Raji (cell line): ENCODE results near the gene PNP.

ENCODE experiments used
- POLR2A ChIP-seq: IDR thresholded peaks from 2 replicates; pipeline ENCODE4 v1.6.1; 2011; ENCODE audit warnings: low read depth, low read length, control low read depth; ENCODE audit not compliant: insufficient read depth

PNP gene

DNA sequence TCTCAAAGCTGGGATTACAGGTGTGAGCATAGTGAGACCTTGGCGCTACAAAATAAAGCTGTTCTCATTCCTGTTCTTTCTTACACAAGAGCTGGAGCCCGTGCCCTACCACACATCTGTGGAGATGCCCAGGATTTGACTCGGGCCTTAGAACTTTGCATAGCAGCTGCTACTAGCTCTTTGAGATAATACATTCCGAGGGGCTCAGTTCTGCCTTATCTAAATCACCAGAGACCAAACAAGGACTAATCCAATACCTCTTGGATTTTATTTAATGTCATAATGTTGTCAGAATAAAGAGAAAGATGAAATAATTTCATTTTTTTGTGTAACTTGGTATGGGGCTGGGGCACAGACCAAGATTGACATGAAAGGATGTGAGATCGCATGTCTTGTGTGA lies 7.6 kb downstream of the PNP start:
- no peak for TF ChIP-seq POLR2A

DNA sequence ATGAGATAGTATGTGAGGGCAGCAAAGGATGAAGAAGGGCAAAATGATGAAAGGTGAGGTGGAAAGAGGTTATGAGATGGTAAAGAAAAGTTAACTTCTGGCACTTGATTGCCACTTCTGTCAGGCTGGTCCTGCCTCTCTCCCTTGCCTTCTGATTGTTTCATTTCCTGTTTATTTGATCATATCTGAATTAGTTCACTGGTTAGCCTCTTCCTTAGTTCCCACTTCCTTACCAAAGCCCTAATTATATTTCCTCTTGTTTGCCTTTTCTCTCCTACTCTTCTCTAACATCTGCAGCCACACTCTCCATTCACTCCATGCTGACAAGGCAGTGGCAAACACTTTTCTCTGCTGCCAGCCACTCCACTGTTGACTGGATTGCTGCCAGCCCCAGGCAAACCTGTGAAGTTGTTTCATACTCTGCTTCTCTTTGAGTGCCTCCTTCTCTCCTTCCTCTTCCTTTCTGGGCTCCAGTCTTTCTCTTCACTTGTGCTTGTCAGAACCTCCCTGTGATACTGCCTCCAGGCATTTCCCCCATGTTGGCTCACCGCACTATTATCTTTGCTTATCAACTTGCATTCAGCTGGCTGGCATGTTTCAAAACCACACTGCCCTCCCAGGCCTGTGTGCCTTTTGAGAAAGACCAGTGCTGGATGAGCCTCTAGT lies 8.1 kb downstream of the PNP start:
- TF ChIP-seq POLR2A, result no peak

DNA sequence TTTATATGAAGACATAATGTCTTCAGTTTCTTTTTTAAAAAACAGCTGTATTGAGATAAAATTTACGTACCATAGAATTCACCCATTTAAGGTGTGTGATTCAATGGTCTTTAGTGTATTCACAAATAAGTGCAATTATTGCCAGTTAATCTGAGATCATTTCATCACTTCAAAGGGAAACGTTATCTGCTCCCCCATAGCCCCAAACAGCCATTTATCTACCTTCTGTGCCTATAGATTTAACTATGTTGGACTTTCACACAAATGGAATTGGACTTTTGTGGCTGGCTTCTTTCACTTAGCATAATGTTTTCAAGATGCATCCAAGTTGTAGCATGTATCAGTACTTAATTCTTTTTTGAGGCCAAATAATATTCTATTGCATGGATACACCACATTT lies 9.7 kb downstream of the PNP start:
- no peak for TF ChIP-seq POLR2A

DNA sequence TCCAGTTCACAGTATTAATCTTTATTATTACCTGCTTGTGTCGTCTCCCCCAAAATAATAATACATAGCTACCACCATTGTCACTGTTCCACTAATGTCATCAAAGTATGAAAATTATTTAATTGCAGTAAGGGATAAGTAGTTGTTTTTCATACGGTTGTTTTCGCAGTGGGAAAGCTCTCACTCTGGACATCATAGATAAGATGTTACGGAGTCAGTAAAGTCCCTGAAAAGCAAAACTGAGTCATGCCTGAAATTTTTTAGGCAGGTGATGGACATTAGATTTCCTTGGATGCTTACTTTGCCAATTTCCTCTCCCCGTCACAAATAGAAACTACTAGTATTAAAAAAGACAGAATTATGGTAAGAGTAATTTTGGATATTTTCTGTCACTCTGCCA lies 13.2 kb downstream of the PNP start:
- no peak for TF ChIP-seq POLR2A

DNA sequence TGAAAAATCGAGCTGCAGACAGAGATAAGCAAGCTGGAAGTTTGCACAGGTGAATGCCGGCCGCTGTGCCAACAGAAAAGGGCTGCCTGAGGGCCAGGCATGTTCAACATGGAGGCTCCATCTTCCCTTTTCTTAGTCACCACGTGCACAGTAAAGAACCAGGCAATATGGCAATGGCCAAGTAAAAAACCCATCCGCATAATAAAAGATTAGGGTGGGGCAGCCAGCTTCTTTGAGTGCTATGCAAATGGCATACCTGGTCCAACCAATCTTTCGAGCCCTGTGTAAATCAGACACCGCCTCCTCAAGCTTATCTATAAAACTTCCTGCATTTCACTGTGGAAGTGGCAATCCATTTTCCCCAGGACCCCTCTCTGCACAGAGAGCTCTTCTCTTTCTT lies 16.7 kb downstream of the PNP start:
- TF ChIP-seq POLR2A, result no peak

DNA sequence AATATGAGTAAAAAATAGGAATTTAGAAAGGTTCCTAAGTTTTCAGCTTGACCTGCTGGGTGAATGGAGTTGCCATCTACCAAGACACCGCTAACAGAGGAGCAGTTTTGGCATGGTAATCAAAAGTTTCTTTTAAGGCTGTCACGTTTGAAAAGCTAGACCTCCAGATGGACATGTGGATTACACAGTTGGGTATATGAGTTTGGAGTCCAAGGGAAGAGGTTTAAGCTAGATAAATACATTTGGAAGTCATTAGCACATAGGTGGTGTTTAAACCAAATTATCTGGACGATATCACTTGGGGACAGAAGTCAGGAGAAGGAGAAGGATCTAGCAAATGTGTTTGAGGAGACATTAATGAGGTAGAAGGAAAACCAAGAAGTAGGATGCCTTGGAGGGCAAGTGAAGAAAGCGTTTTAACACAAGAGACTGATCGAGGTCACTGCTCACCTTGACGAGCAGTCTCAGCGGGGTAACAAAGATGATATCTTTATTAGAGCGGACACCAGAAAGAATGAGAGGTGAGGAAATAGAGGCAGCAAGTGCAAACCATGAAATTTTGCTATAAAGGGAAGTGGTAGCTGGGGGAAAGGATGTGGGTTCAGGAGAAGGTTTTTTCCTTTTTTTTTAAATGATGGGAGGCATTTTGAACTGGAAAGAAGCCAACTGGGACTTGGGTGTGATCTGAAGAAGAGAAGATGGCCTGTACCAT lies 17.6 kb downstream of the PNP start:
- no peak for TF ChIP-seq POLR2A

DNA sequence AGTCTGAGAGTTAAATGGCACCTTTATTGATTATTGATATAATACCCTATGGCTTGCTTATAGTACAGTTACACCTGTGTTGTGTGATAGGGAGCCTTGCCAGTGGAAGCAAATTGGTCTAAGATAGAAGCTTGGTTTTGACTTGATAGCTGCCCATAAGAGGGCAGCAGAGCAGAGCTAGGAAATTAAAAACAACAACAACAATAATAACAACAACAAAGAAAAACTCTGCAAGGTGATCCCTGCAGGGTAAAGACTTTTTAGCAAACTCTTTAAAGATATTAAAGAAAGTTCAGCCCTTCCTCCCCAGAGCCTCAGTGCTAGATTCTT lies 18.2 kb downstream of the PNP start:
- TF ChIP-seq POLR2A, result no peak

DNA sequence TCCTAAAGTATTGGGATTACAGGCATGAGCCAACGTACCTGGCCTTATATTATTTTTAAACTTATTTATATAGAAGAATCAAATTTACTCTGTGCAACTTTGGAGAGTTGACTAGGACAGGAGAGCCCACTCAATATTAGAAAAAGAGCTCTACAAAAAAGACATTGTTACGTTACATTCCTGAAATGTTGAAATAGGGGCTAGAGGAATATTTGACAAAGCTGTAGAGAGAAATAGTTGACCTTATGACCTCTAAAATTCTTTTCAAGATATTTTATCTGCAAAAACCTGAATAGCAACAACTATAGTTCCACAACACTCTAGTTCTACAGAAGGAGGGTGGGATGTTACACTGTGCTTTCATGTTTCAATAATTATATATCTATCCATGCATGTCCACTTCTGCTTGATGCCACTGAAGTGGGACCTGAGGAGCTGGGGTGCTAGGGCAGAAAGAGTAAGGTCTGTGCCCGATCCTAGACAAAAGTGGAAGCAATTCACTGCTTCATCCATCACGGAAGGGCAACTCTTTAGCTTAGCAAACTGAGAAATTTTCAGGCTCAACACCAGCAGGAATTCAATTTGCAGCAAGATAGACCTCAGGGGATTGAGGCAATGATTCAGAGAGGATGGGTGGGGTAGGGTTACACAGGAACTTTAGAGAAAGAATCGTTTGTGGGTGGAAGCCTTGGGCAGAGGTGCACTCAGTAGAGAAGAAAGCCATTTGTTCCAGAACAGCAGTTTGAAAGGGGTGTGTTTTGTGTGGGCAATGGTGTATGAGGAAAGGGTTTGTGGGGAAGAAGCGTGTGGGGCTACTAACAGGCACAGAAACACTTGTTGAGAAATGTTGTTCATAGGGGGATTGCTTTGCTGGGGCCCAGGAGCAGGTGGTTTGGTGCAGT lies 20.1 kb downstream of the PNP start:
- TF ChIP-seq POLR2A, result no peak

DNA sequence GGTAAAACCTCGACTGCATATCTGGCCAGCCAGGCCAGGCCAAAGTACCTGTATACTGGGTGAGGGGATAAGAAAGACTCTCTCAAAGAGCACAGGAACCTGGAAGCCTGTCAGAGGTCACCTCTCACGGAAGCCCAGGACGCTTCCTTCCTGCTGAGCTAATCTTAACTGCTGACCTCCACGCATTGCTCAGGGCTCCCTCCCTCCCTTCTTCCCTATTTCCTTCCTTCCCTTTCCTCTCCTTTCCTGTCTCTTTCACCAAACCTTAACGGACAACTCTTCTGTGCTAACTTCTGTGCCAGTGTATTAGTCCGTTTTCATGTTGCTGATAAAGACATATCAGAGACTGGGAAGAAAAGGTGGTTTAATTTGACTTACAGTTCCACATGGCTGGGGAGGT lies 21.4 kb downstream of the PNP start:
- TF ChIP-seq POLR2A, result no peak

DNA sequence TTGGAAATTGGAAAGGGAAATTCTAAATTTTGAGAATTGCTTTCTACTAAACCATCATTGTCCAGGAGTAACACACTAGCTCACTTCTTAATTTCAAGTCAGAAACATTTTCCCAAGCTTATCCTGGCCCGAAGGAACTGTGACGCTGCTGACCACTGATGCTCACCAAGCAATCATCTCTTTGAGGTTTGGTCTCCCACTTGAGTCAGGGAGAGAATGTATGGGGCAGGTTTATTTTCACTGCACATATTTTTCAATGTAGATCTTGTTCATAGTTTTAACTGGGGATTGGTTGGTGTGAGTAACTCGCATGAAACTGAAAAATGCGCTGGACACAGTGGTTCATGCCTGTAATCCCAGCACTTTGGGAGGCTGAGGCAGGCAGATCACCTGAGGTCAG lies 23.3 kb downstream of the PNP start:
- no peak for TF ChIP-seq POLR2A

DNA sequence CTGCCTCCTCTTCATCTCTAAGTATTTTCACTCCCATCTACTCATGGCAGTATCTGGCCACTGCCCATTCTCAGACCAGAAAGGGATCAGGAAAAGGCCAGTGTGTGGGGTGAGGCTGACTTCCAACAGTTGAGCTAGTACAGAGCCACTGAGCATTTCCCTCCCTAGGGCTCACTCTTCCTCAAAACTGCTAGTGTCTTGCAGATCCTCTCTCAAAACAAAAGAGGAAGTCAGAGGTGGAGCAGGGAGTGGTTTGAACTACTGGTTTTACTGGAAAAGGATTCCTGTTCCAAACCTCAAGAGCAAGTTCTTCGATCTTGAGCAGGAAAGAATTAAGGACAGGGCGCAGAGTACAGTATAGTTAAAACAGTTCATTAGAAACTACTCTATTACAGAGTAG lies 24.4 kb downstream of the PNP start:
- no peak for TF ChIP-seq POLR2A

DNA sequence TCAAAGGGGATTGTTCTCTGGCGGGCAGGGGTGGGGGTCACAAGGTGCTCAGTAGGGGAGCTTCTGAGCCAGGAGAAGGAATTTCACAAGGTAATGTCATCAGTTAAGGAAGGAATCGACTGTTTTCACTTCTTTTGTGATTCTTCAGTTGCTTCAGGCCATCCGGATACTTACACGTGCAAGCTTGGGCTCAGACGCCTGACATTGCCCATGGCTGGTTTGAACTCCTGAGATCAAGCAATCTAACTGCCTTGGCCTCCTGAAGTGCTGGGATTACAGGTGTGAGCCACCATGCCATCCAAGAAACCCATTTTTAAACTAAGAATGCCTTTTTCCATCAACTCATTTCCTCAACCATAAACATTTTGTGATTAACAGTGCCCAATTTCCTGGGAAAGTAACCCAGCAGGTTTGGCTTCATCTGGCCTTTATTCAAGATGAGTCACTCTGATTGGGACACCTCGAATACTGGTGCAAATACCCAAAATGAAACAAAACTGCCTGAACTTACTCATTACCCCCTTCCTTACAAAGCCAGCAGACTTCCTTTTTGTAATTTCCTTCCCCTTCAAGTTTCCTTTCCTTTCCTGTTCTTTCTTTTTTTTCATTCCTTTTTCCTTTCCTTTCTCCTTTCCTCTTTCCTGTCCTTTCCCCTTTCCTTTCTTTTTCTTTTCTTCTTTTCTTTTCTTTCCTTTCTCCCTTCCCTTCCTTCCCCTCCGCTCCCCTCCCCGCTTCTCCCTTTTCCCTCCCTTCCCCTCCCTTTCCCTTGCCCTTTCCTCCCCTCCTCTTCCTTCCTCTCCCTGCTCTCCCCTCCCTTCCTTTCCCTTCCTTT lies 25.9 kb downstream of the PNP start:
- TF ChIP-seq POLR2A, result no peak

DNA sequence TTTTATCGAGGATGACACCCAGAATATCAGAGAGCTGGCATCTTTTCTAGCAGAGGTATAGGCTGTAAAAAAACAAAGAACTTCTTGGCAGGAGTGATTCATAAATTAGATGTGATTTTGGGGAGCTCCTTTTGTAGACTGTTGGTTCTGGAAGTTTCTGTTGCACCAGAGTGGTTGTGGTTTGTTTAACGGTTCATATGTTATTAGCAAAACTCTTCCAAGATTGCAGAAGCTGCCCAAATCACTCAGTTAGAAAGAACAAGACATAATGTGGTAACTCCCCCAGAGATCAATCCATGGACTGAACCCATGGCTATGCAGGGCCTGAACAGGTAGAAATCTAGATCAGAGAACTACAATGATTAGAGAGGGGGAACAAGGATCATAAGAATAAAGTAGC lies 29.4 kb downstream of the PNP start:
- TF ChIP-seq POLR2A, result no peak

DNA sequence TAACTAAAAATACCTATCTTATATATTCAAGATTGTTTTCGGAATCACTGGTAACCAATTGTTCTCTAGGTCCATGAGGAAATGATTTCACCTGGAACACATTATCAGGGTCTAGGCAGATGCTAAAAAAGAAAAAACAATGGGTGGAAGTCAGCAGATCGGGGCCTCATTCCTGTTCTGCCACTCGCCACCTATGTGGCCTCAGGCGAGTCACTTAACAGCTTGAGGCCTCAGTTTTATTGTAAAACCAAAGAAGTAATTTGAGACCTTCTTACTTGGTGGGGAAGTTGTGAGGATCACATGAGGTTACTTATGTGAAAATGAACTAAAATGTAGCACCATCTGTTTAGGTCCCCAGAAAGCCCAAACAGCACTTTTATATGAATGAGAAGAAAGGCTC lies 29.9 kb downstream of the PNP start:
- no peak for TF ChIP-seq POLR2A

DNA sequence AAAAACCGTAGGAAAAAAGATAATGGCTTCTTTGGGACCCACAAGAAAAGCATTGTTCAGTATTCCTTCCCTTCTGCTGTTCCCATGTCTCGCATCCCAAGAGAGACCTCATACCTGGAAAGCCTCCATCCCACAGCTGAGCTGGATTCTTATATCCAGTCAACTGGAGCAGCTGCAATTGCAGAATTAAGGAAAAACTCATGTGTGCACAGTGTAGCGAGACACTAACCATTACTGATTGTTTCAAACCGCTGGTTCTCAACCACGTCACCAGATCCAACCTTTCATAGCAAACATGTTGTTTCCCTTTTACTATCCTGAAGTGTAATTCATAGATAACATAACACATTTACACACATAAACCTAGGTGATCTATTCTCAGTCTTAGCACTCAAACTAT lies 30.7 kb downstream of the PNP start:
- no peak for TF ChIP-seq POLR2A
